Endometrium (tissue), 2 donors: ENCODE measurements around the gene C20orf173.

Experiments
- FAIRE-seq: peaks from 2 replicates; lab custom pipeline; 2012; peaks lifted over from hg19 to GRCh38; lab: Jason Lieb, UNC
- donor health status: control.
- donor health status: control.

Gene C20orf173

GRCh38 chr20:35506872-35507638 lies 22.4 kb downstream of the C20orf173 start:
- no peak for FAIRE-seq

GRCh38 chr20:35506179-35506578 lies 23.3 kb downstream of the C20orf173 start:
- FAIRE-seq: no peak

GRCh38 chr20:35504751-35505150 lies 24.7 kb downstream of the C20orf173 start:
- no peak for FAIRE-seq

- FAIRE-seq: no peak
Measured at GRCh38 chr20:35503841-35504561, 25.5 kb downstream of the C20orf173 start.

- no peak for FAIRE-seq
Measured at GRCh38 chr20:35503281-35503680, 26.2 kb downstream of the C20orf173 start.

GRCh38 chr20:35502352-35502751 lies 27.1 kb downstream of the C20orf173 start:
- no peak for FAIRE-seq

GRCh38 chr20:35499271-35499670 lies 30.2 kb downstream of the C20orf173 start:
- no peak for FAIRE-seq

GRCh38 chr20:35497780-35498189 lies 31.7 kb downstream of the C20orf173 start:
- FAIRE-seq: no peak

GRCh38 chr20:35497320-35497719 lies 32.1 kb downstream of the C20orf173 start:
- FAIRE-seq: no peak

GRCh38 chr20:35496481-35496880 lies 33.0 kb downstream of the C20orf173 start:
- no peak for FAIRE-seq

GRCh38 chr20:35492352-35492751 lies 37.1 kb downstream of the C20orf173 start:
- no peak for FAIRE-seq

GRCh38 chr20:35491823-35492222 lies 37.6 kb downstream of the C20orf173 start:
- FAIRE-seq: no peak

GRCh38 chr20:35490736-35491181 lies 38.7 kb downstream of the C20orf173 start:
- FAIRE-seq: no peak

- FAIRE-seq: no peak
Measured at GRCh38 chr20:35489717-35490116, 39.7 kb downstream of the C20orf173 start.

- no peak for FAIRE-seq
Measured at GRCh38 chr20:35487479-35487878, 42.0 kb downstream of the C20orf173 start.

- FAIRE-seq: no peak
Measured at GRCh38 chr20:35479798-35480197, 49.7 kb downstream of the C20orf173 start.

GRCh38 chr20:35478804-35479472 lies 50.5 kb downstream of the C20orf173 start:
- FAIRE-seq: no peak
